Mesothelial cell of epicardium (in vitro differentiated cells): ENCODE data around the gene C5orf63. TPM values are rescaled to one million over a fixed set of nuclear protein-coding genes. Genes with fewer than 3 reads are reported as not detected.

Experiments
- DNase-seq, 2 experiments: peaks; one replicate each; pipeline ENCODE4 v3.0.0; 2021; ENCODE audit warnings: low spot score in 2 of 2; ENCODE audit not compliant: unreplicated experiment in 2 of 2
- H3K27ac Mint-ChIP-seq: 2 replicates; pipeline ENCODE4 v1.8.0; 2021; ENCODE audit warnings: mixed read lengths
- H3K27me3 Mint-ChIP-seq: 2 replicates; pipeline ENCODE4 v1.8.0; 2021; ENCODE audit warnings: low read depth, mixed read lengths
- H3K36me3 Mint-ChIP-seq: 2 replicates; pipeline ENCODE4 v1.8.0; 2021; ENCODE audit warnings: mixed read lengths
- H3K4me1 Mint-ChIP-seq: 2 replicates; pipeline ENCODE4 v1.8.0; 2021; ENCODE audit warnings: mixed read lengths
- H3K4me3 Mint-ChIP-seq: 2 replicates; pipeline ENCODE4 v1.8.0; 2021; ENCODE audit warnings: mild to moderate bottlenecking, moderate library complexity, mixed read lengths
- H3K9me3 Mint-ChIP-seq: 2 replicates; pipeline ENCODE4 v1.8.0; 2021; ENCODE audit warnings: mixed read lengths
- CTCF ChIP-seq: fragments of 200-600 bp; sonication (generic); IDR thresholded peaks from one replicate; pipeline ENCODE4 v1.5.0; 2021; ENCODE audit warnings: antibody characterized with exemption; ENCODE audit not compliant: unreplicated experiment
- total RNA-seq: library from RNA; stranded (reverse); gene quantifications from 3 replicates; pipeline ENCODE4 v1.2.1, GENCODE V29; 2021

C5orf63 gene
- total RNA-seq, 1 donor from 2014 or later = 2.3 TPM

- TF ChIP-seq CTCF = no peak
- Mint-ChIP-seq H3K9me3 (no peaks in the 10 kb centered on the region), H3K27me3 (peaks cover 42% of the 10 kb centered on the region), H3K27ac (no peak overlapping the region), H3K36me3 (no peaks in the 10 kb centered on the region), H3K4me3 (no peak overlapping the region), H3K4me1 (peaks cover 36% of the 10 kb centered on the region)
- no peak for DNase-seq
Measured at GRCh38 chr5:127089191-127089590, 15.9 kb upstream of the C5orf63 start.

- peaks cover 51% of the 10 kb centered on the region for H3K27me3 Mint-ChIP-seq
- H3K36me3 Mint-ChIP-seq = no peaks in the 10 kb centered on the region
- H3K27ac Mint-ChIP-seq = no peak overlapping the region
- no peak for TF ChIP-seq CTCF
- peaks cover 35% of the 10 kb centered on the region for H3K4me1 Mint-ChIP-seq
- no peak for DNase-seq
- no peaks in the 10 kb centered on the region for H3K9me3 Mint-ChIP-seq
- H3K4me3 Mint-ChIP-seq = no peak overlapping the region
Measured at GRCh38 chr5:127088251-127088650, 14.9 kb upstream of the C5orf63 start.

- TF ChIP-seq CTCF = no peak
- H3K4me3 Mint-ChIP-seq = no peak overlapping the region
- H3K4me1 Mint-ChIP-seq = peaks cover 30% of the 10 kb centered on the region
- no peak overlapping the region for H3K27ac Mint-ChIP-seq
- peaks cover 4% of the 10 kb centered on the region for H3K9me3 Mint-ChIP-seq
- peaks cover 58% of the 10 kb centered on the region for H3K27me3 Mint-ChIP-seq
- DNase-seq = no peak
- no peaks in the 10 kb centered on the region for H3K36me3 Mint-ChIP-seq
Measured at GRCh38 chr5:127086589-127086988, 13.3 kb upstream of the C5orf63 start.

GRCh38 chr5:127085796-127086195 is 12.5 kb upstream of the C5orf63 start:
- no peak overlapping the region for H3K27ac Mint-ChIP-seq
- peaks cover 27% of the 10 kb centered on the region for H3K4me1 Mint-ChIP-seq
- no peak overlapping the region for H3K4me3 Mint-ChIP-seq
- peaks cover 59% of the 10 kb centered on the region for H3K27me3 Mint-ChIP-seq
- H3K36me3 Mint-ChIP-seq = no peaks in the 10 kb centered on the region
- DNase-seq = no peak
- no peak for TF ChIP-seq CTCF
- peaks cover 4% of the 10 kb centered on the region for H3K9me3 Mint-ChIP-seq

GRCh38 chr5:127085371-127085770 is 12.1 kb upstream of the C5orf63 start:
- no peak for DNase-seq
- Mint-ChIP-seq H3K36me3 (no peaks in the 10 kb centered on the region), H3K4me3 (no peak overlapping the region), H3K4me1 (peaks cover 28% of the 10 kb centered on the region), H3K27me3 (peaks cover 56% of the 10 kb centered on the region), H3K27ac (no peak overlapping the region), H3K9me3 (peaks cover 4% of the 10 kb centered on the region)
- TF ChIP-seq CTCF = no peak

- no peak overlapping the region for H3K4me3 Mint-ChIP-seq
- no peaks in the 10 kb centered on the region for H3K36me3 Mint-ChIP-seq
- no peak for TF ChIP-seq CTCF
- DNase-seq = no peak
- peaks cover 51% of the 10 kb centered on the region for H3K27me3 Mint-ChIP-seq
- H3K27ac Mint-ChIP-seq = no peak overlapping the region
- peaks cover 4% of the 10 kb centered on the region for H3K9me3 Mint-ChIP-seq
- peaks cover 34% of the 10 kb centered on the region for H3K4me1 Mint-ChIP-seq
Measured at GRCh38 chr5:127084656-127085055, 11.4 kb upstream of the C5orf63 start.
